Keratinocyte (primary cell): ENCODE results near the gene MCF2L2.

Experiments
- CTCF ChIP-seq, 3 experiments: IDR thresholded peaks in 1 of 3; conservative IDR thresholded peaks in 1 of 3; optimal IDR thresholded peaks in 1 of 3; 2 replicates in 2 of 3; 3 replicates in 1 of 3; pipeline versions ENCODE3 to v1.5.1; 2011; ENCODE audit warnings: low read length in 3 of 3, mild to moderate bottlenecking in 3 of 3, moderate library complexity in 2 of 3, control low read depth in 1 of 3, inconsistent platforms in 1 of 3; ENCODE audit not compliant: insufficient read depth in 2 of 3; ENCODE audit errors: extremely low read depth in 1 of 3
- EZH2 ChIP-seq: IDR thresholded peaks from one replicate; pipeline ENCODE4 v1.6.1; 2012; ENCODE audit warnings: inconsistent platforms, mild to moderate bottlenecking, low read length, moderate library complexity

- TF ChIP-seq CTCF (optimal IDR thresholded peaks at IDR 0.05 in 1 of 3, IDR thresholded peaks at IDR 0.05 in 1 of 3, conservative IDR thresholded peaks at IDR 0.05 in 1 of 3; ENCODE audit: extremely low read depth in 1 of 3, insufficient read depth in 2 of 3, low read length in 3 of 3) (no peak), EZH2 (no peak)
Measured at GRCh38 chr3:183208800-183209199, 219.6 kb downstream of the MCF2L2 start.
